HG02588 (cell line): ENCODE data around the gene SPAAR.
"Not testable (repeated sequence)": the region's sequence is repeated elsewhere in the genome, so short reads cannot be mapped to it uniquely, and the experiment has no call there.

Experiments used
- ATAC-seq: cut with Tn5 transposase; IDR thresholded peaks from one replicate; pipeline ENCODE4 v1.9.1; 2021; ENCODE audit warnings: mild to moderate bottlenecking, moderate library complexity; ENCODE audit not compliant: unreplicated experiment

The SPAAR gene

DNA sequence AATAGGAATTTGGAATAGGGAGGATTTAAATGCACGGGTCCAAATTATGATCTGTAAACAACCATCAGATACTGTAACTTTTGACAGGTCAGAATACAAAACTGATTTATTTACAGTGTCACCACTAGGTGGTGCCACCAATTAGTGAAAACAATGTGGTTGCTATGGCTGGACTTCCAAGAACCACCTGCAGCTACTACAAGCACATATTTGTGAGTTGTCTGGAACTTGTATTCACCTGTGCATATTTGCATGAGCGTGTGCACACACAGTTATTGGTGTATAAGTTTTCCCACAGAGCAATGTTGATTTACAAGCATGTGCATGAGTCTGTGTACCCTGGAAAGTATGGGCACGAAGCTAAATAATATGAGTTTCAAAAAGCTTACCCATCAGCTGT is 6.2 kb upstream of the SPAAR start:
- no peak for ATAC-seq

DNA sequence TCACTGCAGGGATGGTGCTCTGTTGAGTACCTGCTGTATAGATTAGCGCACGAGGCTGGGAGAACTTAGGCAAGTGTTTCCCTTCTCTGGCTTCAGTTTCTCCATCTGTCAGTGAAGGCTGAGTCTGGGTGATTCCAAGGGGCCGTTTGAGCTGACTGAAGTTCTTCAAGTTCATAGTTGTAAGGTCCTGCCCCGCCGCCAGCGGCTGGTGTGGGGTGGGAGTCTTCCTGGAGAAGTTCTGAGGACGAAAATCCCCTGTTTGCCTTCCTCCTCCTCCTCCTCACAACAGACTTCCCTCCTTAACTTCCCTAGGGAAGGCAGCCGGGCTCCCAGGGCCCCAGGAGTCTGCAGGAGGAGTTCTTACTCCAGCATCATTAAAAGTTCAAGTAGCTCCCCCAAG is 5.0 kb upstream of the SPAAR start:
- ATAC-seq = no peak

DNA sequence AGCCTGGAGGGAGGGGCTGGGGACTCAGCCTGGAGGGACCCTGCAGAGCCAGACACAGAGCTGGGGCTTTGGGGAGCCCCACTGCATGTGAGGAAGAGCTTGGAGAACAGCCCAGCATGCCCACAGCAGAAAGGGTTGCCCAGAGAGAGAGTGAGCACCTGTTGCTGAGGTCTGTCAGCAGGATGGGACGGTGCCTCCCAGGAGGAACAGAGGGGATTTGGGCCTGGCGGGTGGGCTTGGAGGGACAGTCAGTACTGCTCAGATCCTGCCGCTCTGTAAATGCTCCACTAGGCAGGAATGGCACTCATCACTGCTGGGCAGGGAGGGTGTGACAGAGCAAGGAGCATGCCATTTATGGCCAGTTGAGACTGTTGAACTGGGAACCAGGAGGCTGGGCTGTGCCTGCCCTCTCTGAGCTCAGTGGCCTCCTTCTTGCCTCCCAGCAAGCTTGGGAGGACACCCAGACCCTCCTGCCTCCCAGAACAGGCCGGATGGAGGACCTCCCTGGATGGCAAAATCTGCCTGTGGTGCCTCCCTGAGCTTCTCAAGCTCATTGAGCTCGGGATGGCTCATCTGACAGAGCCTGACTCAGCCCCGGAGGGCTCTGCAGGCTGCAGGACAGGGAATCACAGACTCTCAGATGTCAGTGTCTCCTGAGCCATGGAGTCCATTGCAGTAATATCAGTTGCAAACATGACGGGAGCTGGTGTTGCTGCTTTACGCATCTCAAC is 4.1 kb upstream of the SPAAR start:
- no peak for ATAC-seq

DNA sequence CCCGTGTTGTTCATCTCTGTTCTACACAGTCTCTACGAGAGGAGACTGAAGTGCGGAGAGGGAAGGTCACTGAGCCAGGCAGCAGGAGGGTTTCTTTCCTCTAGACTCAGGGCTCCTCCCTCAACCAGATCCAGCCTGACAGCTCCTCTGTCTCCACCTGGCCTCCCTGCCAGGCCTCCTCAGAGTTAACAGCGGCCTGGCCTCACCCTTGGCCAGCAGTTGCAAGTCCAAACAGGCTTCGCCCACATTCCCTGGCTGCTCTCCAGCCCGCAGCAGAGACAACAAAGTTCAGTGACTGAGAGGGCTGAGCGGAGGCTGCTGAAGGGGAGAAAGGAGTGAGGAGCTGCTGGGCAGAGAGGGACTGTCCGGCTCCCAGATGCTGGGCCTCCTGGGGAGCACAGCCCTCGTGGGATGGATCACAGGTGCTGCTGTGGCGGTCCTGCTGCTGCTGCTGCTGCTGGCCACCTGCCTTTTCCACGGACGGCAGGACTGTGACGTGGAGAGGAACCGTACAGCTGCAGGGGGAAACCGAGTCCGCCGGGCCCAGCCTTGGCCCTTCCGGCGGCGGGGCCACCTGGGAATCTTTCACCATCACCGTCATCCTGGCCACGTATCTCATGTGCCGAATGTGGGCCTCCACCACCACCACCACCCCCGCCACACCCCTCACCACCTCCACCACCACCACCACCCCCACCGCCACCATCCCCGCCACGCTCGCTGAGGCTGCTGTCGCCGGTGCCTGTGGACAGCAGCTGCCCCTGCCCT is 3.2 kb upstream of the SPAAR start, which contains the start of gene HRCT1:
HRCT1 (plus strand) TSS at position 291 of the 768 bp plus-strand sequence; CDS start at position 377, 86 bp downstream.
- no peak for ATAC-seq

DNA sequence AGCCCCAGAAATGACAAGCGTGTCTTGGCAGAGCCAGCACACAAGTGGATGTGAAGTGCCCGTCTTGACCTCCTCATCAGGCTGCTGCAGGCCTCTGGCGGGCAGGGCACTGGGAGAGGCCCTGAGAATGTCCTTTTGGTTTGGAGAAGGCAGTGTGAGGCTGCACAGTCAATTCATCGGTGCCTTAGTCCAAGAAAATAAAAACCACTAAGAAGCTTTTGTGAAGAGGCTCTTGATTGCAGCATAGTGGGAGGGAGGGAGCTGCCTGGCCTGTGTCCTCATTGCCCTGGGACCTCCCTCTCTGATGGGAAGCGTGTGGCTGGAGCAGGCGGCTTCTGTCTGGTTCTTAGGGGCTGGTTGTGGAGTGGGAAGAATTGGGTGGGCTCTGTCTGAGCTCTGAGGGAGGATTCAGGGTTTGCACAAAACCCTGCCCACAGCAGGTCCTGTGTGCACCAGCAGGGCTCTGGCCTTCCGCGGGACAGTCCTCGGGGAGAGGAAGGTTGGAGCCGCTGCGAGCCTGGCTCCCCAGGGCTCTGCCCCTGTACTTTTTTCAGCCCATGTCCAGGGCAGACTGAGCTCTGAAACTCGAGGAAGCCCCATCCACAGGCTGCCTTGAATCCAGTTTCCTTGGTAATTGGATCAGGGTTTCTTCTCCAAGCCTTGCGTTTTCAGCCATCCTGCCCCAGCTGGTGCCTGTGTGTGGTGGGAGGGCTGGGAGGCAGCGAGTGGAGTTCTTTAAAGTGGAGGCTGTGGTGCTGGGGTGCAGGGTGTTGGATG is 2.2 kb upstream of the SPAAR start:
- ATAC-seq = no peak

DNA sequence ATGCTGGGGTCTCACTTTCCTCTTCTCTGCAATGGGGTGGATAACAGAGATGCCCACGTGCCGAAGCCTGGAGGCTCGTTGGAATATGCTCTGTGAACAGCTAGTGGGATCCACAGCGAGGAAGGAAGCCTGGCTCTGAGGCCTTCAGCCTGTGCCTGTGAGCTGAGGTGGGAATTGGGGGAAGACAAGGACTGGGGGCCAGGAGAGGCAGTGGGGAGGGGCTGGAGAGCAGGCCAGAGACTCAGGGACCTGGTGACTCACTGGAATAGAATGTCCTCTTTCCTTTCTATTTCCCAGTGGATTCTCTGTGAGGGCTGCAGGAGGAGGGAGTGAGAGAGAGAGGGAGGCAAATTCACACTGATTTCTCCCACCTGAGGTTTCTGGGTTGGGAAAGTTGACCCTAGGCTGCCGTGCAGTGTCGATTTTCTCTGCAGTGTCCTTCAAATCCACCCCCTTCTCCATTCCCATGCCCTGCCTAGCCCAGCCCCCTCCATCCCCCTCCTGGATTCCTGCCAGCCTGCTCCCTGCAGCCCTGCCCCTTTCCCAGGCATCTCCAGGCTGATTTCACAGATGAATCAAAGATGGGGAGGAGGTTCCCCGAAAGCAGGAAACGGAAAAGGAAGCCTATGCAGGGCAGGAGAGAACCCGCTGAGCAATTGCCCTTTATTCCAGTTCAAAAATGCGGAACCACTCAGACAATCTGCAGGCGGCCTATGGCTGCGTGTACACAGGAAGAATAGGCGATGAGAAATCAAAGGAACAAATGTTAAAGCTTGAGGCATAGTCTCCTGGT is 1.4 kb upstream of the SPAAR start:
- ATAC-seq = no peak

DNA sequence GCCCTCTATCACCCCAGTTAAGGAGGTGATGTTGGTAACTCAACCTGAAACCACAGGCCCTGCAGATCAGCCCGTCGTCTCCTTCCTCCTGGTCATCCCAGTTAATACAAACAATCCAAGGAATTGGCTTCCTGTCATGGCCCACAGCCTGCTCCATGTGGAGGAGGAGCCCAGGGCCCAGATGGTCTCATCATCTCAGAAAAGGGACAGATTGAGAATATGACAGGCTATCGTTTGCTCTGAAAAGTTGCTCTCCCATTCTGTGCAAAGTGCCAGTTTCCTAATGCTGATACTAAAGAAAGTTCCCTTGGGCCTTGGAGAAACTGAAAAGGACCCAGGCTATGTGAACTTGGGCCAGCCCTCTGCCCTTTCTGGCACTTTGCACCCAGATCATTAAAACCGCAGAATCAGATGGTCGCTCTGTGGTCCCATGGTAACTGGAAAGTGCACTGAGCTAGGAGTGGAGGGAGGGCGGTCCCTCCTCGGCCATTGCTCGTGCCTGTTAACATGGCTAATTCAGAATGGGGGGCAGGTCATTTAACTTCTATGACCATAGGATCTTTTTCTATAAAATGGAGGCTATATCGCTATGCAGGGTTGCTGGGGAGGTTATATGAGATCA is 675 bp upstream of the SPAAR start:
- no peak for ATAC-seq

DNA sequence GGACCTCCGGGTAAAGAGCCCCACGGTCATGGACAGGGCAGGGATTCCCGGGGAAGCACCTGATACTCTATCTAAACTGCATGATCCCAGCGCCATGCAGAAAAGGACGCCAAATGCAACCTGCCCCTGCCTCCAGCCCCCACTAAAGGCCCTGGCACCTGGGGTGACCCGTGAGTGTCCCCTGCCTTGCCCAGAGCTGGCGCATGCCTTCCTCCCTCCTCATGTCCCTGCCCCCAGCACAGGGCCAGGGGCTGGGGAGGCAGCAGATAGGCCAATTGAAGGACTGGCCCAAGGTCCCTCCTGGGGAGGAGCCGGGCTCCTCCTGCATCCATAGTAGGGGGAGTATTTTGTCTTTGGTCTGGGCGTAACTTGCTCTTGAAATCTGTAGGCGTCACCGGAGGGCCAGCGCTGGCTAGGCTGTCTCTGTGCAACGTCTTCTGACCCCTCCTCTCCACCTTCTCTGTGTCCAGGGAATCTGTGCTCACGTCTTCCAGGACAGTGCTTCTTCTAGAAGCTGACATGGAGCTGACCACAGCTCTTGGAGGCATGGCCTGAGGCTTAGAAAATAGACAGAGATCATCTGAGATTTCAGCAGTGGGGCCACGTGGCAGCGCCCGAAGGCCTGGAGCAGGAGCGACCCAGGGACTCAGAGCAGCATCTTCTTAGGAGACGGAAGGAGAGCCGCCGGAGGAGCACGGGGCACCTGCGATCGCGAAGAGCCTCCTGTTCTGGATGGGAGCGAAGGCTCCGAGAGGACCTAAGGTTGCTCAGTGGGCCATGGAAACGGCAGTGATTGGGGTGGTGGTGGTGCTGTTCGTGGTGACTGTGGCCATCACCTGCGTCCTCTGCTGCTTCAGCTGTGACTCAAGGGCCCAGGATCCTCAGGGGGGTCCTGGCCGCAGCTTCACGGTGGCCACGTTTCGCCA is 660 bp downstream of the SPAAR start:
- ATAC-seq = no peak

DNA sequence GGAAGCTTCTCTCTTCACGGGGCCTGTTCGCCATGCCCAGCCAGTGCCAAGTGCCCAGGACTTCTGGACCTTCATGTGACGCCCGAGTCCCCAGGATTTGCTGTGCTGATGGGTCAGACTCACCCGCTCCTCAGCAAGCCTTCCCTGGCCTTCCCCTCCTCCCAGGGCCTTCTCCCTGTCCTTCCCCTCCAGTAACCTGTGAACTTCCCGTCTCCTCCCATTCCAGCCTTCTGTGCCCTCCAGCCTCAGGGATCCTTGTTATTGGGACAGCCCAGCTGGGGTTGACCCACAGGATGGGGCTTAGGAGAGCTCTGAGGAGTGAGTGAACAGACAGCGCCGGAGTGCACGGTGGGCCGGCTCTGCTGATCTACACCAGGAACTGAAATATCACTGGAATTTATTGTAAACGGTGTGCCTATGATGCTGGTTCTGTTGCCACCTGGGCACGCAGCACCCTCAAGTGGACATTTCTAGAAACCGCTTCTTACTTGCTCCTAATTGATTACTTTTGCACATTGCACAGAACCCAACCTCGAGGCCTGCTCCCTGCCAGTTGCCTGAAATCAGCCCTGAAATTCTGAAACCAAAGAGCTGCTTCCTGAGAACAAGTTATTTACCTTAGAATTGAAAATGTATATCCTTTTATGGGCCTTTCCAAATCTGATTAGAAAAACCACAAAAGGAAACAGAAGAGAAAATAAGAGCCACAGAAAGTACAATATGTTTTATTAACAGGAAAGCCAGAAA is 1.5 kb downstream of the SPAAR start:
- ATAC-seq = no peak

DNA sequence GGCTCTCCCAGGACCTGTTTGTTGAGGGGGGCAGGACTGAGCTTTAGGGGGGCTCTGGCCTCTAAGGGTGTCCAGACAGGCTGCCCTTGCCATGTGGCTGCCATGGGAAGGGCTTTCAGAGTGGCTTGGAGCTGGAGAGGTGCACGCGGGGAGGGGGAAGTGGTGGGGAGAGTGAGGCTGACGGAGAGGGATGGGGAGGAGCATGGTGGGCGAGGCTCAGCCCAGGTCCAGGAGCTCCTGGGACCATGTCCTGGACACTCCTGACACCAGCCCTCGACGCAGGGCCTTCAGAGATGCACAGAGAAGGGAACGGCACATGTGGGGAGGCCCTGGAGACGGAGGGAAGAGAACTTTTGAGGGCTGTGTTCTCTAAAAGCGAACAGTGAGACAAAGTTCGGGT is 2.4 kb downstream of the SPAAR start:
- ATAC-seq = no peak

DNA sequence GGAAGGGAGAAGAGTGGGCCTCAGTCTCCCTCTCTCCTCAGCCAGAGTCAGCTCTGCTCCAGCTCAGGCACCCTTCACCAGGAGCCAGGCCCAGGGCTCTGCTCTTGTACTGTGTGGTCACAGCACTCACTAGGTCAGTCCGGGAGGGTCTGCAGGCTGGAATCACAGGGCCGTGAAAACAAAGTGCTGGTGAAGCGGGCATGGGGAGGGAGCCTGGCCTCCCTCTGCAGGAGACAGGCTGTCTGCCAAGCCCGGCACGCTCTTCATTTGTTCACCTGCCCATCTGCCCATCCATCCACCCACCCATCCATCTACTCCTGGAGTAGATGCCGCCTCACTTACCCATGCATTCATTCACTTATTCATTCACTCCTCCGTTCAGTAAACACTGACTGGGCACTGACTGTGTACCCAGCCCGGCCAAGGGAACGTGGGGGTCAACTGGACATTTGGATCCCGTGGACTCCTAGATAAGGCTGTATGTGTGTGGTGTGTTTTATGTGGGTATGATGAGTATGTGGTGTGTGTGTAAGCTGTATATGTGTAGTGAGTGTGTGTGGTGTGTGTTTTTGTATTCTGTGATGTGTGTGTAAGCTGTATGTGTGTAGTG is 3.6 kb downstream of the SPAAR start:
- no peak for ATAC-seq

DNA sequence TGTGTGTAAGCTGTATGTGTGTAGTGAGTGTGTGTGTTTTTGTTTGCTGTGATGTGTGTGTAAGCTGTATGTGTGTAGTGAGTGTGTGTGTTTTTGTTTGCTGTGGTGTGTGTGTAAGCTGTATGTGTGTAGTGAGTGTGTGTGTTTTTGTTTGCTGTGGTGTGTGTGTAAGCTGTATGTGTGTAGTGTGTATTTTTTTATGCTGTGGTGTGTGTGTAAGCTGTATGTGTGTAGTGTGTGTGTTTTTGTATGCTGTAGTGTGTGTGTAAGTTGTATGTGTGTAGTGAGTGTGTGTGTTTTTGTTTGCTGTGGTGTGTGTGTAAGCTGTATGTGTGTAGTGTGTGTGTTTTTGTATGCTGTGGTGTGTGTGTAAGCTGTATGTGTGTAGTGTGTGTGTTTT is 4.1 kb downstream of the SPAAR start:
- ATAC-seq = not testable (repeated sequence)

DNA sequence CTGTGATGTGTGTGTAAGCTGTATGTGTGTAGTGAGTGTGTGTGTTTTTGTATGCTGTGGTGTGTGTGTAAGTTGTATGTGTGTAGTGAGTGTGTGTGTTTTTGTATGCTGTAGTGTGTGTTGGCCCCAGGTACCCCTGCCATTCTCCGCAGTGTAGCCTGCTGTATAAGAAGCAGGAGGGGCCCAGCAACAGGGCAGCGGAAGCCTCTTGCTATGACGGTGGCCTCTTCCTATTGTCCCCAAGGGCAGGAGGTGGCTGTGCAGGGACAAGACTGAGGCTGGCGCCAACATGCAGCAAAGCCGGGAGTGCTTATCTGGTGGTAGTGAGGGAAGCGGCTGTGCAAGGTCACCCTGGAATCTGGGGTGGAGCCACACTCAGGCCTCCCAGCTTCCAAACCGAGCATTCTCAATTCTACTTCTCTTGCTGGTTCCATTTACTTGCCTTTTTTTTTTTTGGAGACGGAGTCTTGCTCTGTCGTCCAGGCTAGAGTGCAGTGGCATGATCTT is 5.1 kb downstream of the SPAAR start:
- no peak for ATAC-seq

DNA sequence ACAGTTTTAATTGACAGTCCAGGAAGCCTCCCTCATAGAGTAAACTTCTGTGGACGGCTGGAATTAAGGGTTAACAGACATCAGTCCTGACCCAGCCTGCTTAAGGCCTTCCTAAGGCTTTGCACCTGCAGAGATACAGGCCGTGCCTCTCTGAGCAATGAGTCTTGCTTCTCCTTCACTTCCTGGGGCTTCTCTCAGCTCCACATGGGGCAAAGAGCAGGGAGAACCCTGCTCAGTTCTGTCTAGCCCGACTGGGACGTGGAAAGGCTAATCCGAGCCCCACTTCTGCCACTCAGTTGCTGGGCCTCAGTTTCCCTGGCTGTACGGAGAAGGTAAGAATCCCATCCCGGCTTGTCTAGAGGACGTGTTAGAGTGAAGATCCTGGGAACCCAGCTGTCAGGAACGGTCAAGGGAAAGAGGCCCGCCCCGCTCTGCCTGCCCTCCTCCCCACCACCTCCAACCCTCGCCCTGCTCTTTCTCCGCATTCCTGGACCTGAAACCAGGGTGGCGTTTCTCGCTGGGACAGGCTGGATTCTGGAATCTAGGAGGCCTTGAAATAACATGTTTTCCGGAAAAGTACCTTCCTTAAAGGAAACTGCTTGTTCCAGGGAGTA is 6.5 kb downstream of the SPAAR start:
- ATAC-seq = no peak

DNA sequence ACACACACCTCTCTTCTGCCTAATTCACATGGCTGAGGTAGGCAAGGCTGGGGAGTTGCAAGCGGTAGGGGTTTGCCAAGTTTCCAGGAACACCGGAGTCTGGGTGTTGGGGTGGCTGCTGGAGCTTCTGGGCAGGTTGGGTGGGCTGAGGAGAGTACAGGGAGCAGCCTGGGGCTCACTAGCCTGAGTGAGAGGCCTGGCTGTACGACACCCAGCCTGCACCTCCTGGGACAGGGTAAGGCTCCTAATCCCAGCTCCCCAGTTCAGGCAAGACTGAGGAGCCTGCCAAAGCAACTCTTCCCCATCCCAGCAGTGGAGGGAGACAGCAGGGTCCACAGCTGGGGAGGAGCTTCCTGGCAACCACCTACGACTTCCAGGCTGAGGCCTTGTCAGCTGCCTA is 8.0 kb downstream of the SPAAR start:
- ATAC-seq = no peak

DNA sequence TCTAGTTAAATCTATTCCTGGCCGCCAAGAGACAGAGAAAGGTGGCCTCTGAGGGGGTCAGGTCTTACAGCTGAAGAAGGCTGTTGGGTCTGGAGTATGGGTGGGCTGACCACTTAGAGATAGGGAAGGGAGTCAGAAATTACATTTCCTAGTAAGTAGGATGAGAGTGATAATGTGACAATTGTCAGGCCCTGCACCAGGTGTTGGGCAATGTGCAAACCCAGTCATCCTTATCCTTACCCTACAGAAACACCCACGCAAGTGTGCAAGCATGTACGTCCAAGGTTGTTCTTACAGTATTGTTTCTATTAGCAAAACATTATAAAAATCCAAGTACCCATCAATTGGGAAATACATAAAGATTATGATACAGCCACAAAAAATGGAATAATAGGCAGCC is 9.5 kb downstream of the SPAAR start:
- ATAC-seq = no peak

DNA sequence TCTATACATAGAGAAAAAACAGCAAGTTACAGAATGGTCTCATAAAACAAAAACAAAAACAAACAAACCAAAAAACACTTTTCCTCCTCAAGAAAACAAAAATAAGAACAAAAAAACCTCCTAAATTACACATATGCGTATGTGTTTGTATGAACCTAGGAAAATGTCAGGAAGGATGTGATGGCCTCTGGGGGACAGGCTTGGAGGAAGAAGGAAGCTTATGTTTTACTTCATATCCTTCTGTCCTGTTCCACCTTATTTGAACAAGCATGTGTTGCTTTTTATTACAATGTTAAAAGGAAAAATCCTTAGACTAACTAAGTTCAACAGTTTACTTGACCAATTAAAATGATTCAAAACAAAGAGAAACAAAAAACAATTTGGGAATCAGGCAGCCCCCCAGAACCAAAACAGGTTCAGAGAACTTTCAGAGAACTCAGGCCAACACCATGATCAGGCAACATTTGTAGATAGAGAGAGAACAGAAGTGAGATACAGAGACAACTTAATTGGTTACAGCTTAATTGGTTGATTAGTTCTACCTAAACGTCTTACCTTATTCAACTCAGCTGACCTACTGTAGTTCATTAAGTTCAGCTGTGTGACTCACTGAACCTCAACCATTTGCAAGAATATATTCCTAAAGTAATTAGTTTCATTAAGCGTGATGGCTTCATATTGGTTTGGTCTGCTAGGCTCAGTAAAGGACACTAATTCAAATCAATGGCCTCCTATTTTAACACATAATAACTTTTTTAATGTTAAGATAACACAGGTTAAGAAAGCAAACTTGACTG is 10.1 kb downstream of the SPAAR start:
- no peak for ATAC-seq
